ENCODE results near the gene HLA-E. TPM values are rescaled to one million over a fixed set of nuclear protein-coding genes. Genes with fewer than 3 reads are reported as not detected.

HLA-E gene
- total and polyA plus RNA-seq, 2 of the 13 experiments (the other 11 are each of a cell fraction or from before 2014, with no cell fraction given) = 45.2 to 90.4 TPM

DNA sequence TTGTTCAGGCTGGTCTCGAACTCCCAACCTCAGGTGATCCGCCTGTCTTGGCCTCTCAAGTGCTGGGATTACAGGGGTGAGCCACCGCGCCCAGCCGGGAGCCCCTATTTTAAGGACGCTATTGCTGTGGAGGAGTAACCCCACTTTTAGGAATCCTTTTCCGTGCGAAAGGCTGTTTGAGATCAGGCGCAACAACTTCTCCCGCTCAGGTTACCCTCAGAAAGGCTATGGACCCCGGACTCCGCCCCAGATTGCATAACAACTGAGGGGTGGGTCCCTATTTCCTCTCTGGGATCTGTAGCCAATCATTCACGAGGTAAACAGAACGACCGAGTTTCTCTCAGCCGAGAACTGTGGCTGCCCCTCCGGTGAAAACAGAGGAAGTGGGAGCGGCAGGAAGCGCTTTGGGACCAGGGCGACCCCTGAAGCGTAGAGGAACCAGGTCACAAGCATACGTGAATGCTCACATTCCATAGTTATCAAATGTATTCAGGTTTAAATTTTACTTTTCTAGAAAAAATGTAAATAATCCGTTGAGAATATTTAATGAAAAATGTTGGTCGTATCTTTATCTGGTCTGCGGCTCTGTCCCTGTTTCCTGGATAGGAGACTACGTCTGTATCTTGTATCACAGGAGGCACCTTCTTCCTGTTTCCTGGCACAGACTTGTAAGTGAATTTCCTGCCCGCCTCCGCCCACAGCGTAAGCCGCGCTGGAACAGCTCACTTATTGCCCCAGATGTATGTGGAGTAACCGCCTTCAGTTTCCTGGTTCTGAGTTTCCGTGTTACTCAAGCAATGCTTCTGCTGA is 26.8 kb downstream of the HLA-E start (continued):
- TF ChIP-seq, protein P1, sequence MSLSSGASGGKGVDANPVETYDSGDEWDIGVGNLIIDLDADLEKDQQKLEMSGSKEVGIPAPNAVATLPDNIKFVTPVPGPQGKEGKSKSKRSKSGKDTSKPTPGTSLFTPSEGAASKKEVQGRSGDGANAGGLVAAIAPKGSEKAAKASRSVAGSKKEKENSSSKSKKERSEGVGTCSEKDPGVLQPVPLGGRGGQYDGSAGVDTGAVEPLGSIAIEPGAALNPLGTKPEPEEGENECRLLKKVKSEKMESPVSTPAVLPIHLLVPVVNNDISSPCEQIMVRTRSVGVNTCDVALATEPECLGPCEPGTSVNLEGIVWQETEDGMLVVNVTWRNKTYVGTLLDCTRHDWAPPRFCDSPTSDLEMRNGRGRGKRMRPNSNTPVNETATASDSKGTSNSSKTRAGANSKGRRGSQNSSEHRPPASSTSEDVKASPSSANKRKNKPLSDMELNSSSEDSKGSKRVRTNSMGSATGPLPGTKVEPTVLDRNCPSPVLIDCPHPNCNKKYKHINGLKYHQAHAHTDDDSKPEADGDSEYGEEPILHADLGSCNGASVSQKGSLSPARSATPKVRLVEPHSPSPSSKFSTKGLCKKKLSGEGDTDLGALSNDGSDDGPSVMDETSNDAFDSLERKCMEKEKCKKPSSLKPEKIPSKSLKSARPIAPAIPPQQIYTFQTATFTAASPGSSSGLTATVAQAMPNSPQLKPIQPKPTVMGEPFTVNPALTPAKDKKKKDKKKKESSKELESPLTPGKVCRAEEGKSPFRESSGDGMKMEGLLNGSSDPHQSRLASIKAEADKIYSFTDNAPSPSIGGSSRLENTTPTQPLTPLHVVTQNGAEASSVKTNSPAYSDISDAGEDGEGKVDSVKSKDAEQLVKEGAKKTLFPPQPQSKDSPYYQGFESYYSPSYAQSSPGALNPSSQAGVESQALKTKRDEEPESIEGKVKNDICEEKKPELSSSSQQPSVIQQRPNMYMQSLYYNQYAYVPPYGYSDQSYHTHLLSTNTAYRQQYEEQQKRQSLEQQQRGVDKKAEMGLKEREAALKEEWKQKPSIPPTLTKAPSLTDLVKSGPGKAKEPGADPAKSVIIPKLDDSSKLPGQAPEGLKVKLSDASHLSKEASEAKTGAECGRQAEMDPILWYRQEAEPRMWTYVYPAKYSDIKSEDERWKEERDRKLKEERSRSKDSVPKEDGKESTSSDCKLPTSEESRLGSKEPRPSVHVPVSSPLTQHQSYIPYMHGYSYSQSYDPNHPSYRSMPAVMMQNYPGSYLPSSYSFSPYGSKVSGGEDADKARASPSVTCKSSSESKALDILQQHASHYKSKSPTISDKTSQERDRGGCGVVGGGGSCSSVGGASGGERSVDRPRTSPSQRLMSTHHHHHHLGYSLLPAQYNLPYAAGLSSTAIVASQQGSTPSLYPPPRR (CRISPR knock-in tag; IDR thresholded peaks at IDR 0.05; ENCODE audit: borderline replicate concordance) = peak; percentile 66; the same call in 1 of the 2 replicates
- TF ChIP-seq KAT7 (CRISPR knock-in tag; IDR thresholded peaks at IDR 0.05; ENCODE audit: borderline replicate concordance) (peak; percentile 60; the same call in 1 of the 2 replicates), KMT2A (CRISPR knock-in tag; IDR thresholded peaks at IDR 0.05) (peak; percentile 35; the same call in 1 of the 2 replicates), ZFP36 (IDR thresholded peaks at IDR 0.05; ENCODE audit: borderline replicate concordance, low read depth, low read length, partially characterized antibody) (no peak), PAWR (CRISPR knock-in tag; IDR thresholded peaks at IDR 0.05; ENCODE audit: borderline replicate concordance) (no peak), TCF12 (IDR thresholded peaks at IDR 0.05) (no peak), TCF12 (CRISPR knock-in tag; IDR thresholded peaks at IDR 0.05) (peak; percentile 43; the same call in 1 of the 2 replicates), ZNF274 (CRISPR knock-in tag; IDR thresholded peaks at IDR 0.05) (no peak), MYC (CRISPR knock-in tag; IDR thresholded peaks at IDR 0.05; ENCODE audit: borderline replicate concordance) (0 out of 2 replicates have a peak, but pooled peaks have one; percentile 17), SIX4 (CRISPR knock-in tag; IDR thresholded peaks at IDR 0.05) (peak; percentile 72), KDM3A (CRISPR knock-in tag; IDR thresholded peaks at IDR 0.05; ENCODE audit: low read depth) (no peak), ZNF460 (CRISPR knock-in tag; IDR thresholded peaks at IDR 0.05; ENCODE audit: borderline replicate concordance) (no peak), ZNF484 (CRISPR knock-in tag; IDR thresholded peaks at IDR 0.05; ENCODE audit: borderline replicate concordance, low read depth) (no peak), NR2F1 (CRISPR knock-in tag; IDR thresholded peaks at IDR 0.05) (peak in 1 of 2 experiments; percentile 36; a peak in 1 of 4 replicates)
- TF ChIP-seq, protein P2, sequence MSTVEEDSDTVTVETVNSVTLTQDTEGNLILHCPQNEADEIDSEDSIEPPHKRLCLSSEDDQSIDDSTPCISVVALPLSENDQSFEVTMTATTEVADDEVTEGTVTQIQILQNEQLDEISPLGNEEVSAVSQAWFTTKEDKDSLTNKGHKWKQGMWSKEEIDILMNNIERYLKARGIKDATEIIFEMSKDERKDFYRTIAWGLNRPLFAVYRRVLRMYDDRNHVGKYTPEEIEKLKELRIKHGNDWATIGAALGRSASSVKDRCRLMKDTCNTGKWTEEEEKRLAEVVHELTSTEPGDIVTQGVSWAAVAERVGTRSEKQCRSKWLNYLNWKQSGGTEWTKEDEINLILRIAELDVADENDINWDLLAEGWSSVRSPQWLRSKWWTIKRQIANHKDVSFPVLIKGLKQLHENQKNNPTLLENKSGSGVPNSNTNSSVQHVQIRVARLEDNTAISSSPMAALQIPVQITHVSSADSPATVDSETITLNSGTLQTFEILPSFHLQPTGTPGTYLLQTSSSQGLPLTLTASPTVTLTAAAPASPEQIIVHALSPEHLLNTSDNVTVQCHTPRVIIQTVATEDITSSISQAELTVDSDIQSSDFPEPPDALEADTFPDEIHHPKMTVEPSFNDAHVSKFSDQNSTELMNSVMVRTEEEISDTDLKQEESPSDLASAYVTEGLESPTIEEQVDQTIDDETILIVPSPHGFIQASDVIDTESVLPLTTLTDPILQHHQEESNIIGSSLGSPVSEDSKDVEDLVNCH (CRISPR knock-in tag; IDR thresholded peaks at IDR 0.05) = no peak; the same call in 1 of the 2 replicates
- TF ChIP-seq, protein P3, sequence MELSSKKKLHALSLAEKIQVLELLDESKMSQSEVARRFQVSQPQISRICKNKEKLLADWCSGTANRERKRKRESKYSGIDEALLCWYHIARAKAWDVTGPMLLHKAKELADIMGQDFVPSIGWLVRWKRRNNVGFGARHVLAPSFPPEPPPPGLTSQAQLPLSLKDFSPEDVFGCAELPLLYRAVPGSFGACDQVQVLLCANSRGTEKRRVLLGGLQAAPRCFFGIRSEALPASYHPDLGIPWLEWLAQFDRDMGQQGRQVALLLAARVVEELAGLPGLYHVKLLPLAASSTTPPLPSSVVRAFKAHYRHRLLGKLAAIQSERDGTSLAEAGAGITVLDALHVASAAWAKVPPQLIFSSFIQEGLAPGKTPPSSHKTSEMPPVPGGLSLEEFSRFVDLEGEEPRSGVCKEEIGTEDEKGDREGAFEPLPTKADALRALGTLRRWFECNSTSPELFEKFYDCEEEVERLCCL (CRISPR knock-in tag; IDR thresholded peaks at IDR 0.05; ENCODE audit: borderline replicate concordance) = no peak
- TF ChIP-seq, protein P4, sequence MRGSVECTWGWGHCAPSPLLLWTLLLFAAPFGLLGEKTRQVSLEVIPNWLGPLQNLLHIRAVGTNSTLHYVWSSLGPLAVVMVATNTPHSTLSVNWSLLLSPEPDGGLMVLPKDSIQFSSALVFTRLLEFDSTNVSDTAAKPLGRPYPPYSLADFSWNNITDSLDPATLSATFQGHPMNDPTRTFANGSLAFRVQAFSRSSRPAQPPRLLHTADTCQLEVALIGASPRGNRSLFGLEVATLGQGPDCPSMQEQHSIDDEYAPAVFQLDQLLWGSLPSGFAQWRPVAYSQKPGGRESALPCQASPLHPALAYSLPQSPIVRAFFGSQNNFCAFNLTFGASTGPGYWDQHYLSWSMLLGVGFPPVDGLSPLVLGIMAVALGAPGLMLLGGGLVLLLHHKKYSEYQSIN (CRISPR knock-in tag; IDR thresholded peaks at IDR 0.05; ENCODE audit: borderline replicate concordance) = no peak
- TF ChIP-seq, protein P5, sequence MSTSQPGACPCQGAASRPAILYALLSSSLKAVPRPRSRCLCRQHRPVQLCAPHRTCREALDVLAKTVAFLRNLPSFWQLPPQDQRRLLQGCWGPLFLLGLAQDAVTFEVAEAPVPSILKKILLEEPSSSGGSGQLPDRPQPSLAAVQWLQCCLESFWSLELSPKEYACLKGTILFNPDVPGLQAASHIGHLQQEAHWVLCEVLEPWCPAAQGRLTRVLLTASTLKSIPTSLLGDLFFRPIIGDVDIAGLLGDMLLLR (CRISPR knock-in tag; IDR thresholded peaks at IDR 0.05) = no peak
